CD14-positive monocyte (primary cell): ENCODE results near the gene RERE. TPM values are rescaled to one million over a fixed set of nuclear protein-coding genes. Genes with fewer than 3 reads are reported as not detected.

Source experiments
- DNase-seq, 3 donors: peaks; one replicate each; pipeline ENCODE4 v3.0.0-alpha.2; 2011 to 2022
- H2AFZ ChIP-seq: 2 replicates; pipeline ENCODE4 v1.6.0; 2012; ENCODE audit warnings: mild to moderate bottlenecking, low read depth, low read length, inconsistent platforms; ENCODE audit not compliant: insufficient read depth, poor library complexity, severe bottlenecking
- H3K27ac ChIP-seq, 2 donors: 1 replicate in 1 of 2; 2 replicates in 1 of 2; pipeline ENCODE4 v1.5.1; 2012 to 2013; ENCODE audit warnings: low read length in 2 of 2, control low read depth in 1 of 2, inconsistent platforms in 1 of 2, low read depth in 1 of 2, mild to moderate bottlenecking in 1 of 2
- H3K27me3 ChIP-seq, 2 donors: one replicate each; pipeline versions ENCODE4 v1.6.0 to v1.6.1; 2011 to 2013; ENCODE audit warnings: low read length in 2 of 2; ENCODE audit not compliant: control insufficient read depth in 2 of 2, insufficient read depth in 2 of 2
- H3K36me3 ChIP-seq, 2 donors: replicated peaks in 1 of 2; 1 replicate in 1 of 2; 2 replicates in 1 of 2; pipeline versions ENCODE4 v1.5.1 to v1.6.1; 2012 to 2013; ENCODE audit warnings: low read length in 2 of 2, control low read depth in 1 of 2, inconsistent platforms in 1 of 2, mild to moderate bottlenecking in 1 of 2; ENCODE audit not compliant: insufficient read depth in 2 of 2, control insufficient read depth in 1 of 2
- H3K4me1 ChIP-seq, 2 donors: 1 replicate in 1 of 2; 2 replicates in 1 of 2; pipeline versions ENCODE4 v1.5.1 to v1.6.1; 2012 to 2013; ENCODE audit warnings: low read length in 2 of 2, control low read depth in 1 of 2, inconsistent platforms in 1 of 2, mild to moderate bottlenecking in 1 of 2, moderate library complexity in 1 of 2; ENCODE audit not compliant: insufficient read depth in 2 of 2, control insufficient read depth in 1 of 2
- H3K4me2 ChIP-seq: replicated peaks from 2 replicates; pipeline ENCODE3; 2012; ENCODE audit warnings: low read length, moderate library complexity, mild to moderate bottlenecking; ENCODE audit not compliant: poor library complexity, severe bottlenecking; ENCODE audit errors: extremely low read depth
- H3K4me3 ChIP-seq, 3 experiments: fragments of 200-600 bp in 1 of 3; sonication (generic) in 1 of 3; replicated peaks in 1 of 3; 1 replicate in 2 of 3; 2 replicates in 1 of 3; pipeline ENCODE4 v1.5.1; 2011 to 2013; ENCODE audit warnings: low read length in 3 of 3, mild to moderate bottlenecking in 3 of 3, control low read depth in 2 of 3, low read depth in 2 of 3, inconsistent platforms in 1 of 3, moderate library complexity in 1 of 3
- H3K79me2 ChIP-seq: 2 replicates; pipeline ENCODE4 v1.6.0; 2012; ENCODE audit warnings: mild to moderate bottlenecking, control low read depth, inconsistent platforms, low read length, moderate library complexity; ENCODE audit not compliant: insufficient read depth
- H3K9ac ChIP-seq: 2 replicates; pipeline ENCODE4 v1.6.0; 2017; ENCODE audit warnings: low read length, mild to moderate bottlenecking; ENCODE audit not compliant: insufficient read depth, poor library complexity, severe bottlenecking
- H3K9me3 ChIP-seq, 2 donors: replicated peaks in 1 of 2; 1 replicate in 1 of 2; 2 replicates in 1 of 2; pipeline versions ENCODE4 v1.5.1 to v1.6.1; 2012 to 2013; ENCODE audit warnings: low read length in 2 of 2, control low read depth in 1 of 2; ENCODE audit not compliant: control insufficient read depth in 1 of 2, insufficient read depth in 1 of 2
- H4K20me1 ChIP-seq: 2 replicates; pipeline ENCODE4 v1.6.0; 2012; ENCODE audit warnings: mild to moderate bottlenecking, low read length, control low read depth, moderate library complexity; ENCODE audit not compliant: insufficient read depth
- H3K27ac Mint-ChIP-seq, 7 donors: one replicate each; pipeline ENCODE4 v1.8.0; 2020; ENCODE audit warnings: mild to moderate bottlenecking in 7 of 7, mixed read lengths in 7 of 7, moderate library complexity in 6 of 7, inconsistent platforms in 2 of 7
- H3K27me3 Mint-ChIP-seq, 3 donors: one replicate each; pipeline ENCODE4 v1.8.0; 2021 to 2022; ENCODE audit warnings: low read depth in 3 of 3, mild to moderate bottlenecking in 3 of 3, mixed read lengths in 3 of 3, moderate library complexity in 3 of 3, inconsistent platforms in 1 of 3
- H3K36me3 Mint-ChIP-seq, 2 donors: one replicate each; pipeline ENCODE4 v1.8.0; 2020; ENCODE audit warnings: mixed read lengths in 2 of 2, inconsistent platforms in 1 of 2, mild to moderate bottlenecking in 1 of 2
- H3K4me1 Mint-ChIP-seq: one replicate; pipeline ENCODE4 v1.8.0; 2020; ENCODE audit warnings: mild to moderate bottlenecking, mixed read lengths
- H3K4me3 Mint-ChIP-seq, 2 donors: one replicate each; pipeline ENCODE4 v1.8.0; 2020; ENCODE audit warnings: mild to moderate bottlenecking in 2 of 2, mixed read lengths in 2 of 2, moderate library complexity in 1 of 2
- H3K9me3 Mint-ChIP-seq, 7 donors: one replicate each; pipeline ENCODE4 v1.8.0; 2020 to 2022; ENCODE audit warnings: mixed read lengths in 7 of 7, mild to moderate bottlenecking in 6 of 7, moderate library complexity in 6 of 7, inconsistent platforms in 2 of 7
- WGBS: methylation state at CpG from one replicate; pipeline ENCODE4 v1.1.5; 2013; ENCODE audit warnings: missing lambda C conversion rate; ENCODE audit not compliant: insufficient coverage; 5-methylcytosine and 5-hydroxymethylcytosine counted together
- intact Hi-C, 2 donors: fragments of 100-400 bp; cut with micrococcal nuclease; formaldehyde crosslinking; loops; one replicate each; pipeline versions ENCODE4 v1.15.0 to v1.15.1; 2023
- polyA plus RNA-seq, 3 donors: library from polyadenylated mRNA; depleted of rRNA in 1 of 3; unstranded in 2 of 3; stranded (reverse) in 1 of 3; fragments of 300-500 nt in 2 of 3; fragments of >200 nt in 1 of 3; fragmentation: Illumina TruSeq in 2 of 3; gene quantifications; 1 replicate in 2 of 3; 2 replicates in 1 of 3; pipeline ENCODE4 v1.2.3, GENCODE V29; 2012 to 2021
- TF ChIP-seq, protein P1 (sequence below): fragments of 200-600 bp; IDR thresholded peaks from one replicate; pipeline ENCODE4 v1.8.0; 2022; ENCODE audit warnings: antibody characterized with exemption, mild to moderate bottlenecking

The RERE gene
- polyA plus RNA-seq, 3 donors = 1.2 to 19.4 (median 3.8) TPM

DNA sequence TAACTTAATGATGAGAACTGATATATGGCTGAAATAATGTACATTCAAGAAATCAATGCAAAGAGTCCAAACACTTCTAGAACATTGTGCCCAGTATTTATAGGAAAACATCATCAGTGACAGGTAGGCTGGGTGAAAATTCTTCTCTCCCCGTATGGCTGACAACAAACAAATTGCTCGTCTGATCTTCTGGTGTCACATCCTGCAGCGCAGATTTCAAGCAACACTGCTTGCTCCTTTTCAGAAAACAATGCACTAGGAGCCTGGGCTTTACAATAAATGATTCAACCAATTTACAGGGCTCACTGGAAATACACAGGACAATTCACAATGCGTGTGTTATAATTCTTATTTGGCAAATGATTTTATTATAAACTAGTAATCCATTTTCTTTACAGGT lies 185.3 kb downstream of the RERE start:
- Histone ChIP-seq H3K9me3 (no peaks in the 10 kb centered on the region), H2AFZ (no peak overlapping the region), H3K4me3 (no peak overlapping the region), H3K79me2 (peaks cover 9% of the 10 kb centered on the region), H3K9ac (no peak overlapping the region), H3K27me3 (no peaks in the 10 kb centered on the region), H3K27ac (no peak overlapping the region), H3K4me1 (peaks cover 17 to 30% of the 10 kb centered on the region in 2 donors), H4K20me1 (no peaks in the 10 kb centered on the region), H3K36me3 (no peaks in the 10 kb centered on the region), H3K4me2 (no peak overlapping the region)
- H3K27ac Mint-ChIP-seq = no peak overlapping the region
- DNase-seq = no peak
- no peak overlapping the region for H3K4me3 Mint-ChIP-seq
- WGBS = 76% methylated on average over 2 of the region's 4 CpGs
- no peaks in the 10 kb centered on the region for H3K27me3 Mint-ChIP-seq
- H3K4me1 Mint-ChIP-seq = peaks cover 29% of the 10 kb centered on the region
- TF ChIP-seq, protein P1, sequence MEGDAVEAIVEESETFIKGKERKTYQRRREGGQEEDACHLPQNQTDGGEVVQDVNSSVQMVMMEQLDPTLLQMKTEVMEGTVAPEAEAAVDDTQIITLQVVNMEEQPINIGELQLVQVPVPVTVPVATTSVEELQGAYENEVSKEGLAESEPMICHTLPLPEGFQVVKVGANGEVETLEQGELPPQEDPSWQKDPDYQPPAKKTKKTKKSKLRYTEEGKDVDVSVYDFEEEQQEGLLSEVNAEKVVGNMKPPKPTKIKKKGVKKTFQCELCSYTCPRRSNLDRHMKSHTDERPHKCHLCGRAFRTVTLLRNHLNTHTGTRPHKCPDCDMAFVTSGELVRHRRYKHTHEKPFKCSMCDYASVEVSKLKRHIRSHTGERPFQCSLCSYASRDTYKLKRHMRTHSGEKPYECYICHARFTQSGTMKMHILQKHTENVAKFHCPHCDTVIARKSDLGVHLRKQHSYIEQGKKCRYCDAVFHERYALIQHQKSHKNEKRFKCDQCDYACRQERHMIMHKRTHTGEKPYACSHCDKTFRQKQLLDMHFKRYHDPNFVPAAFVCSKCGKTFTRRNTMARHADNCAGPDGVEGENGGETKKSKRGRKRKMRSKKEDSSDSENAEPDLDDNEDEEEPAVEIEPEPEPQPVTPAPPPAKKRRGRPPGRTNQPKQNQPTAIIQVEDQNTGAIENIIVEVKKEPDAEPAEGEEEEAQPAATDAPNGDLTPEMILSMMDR = no peak
- H3K9me3 Mint-ChIP-seq = no peaks in the 10 kb centered on the region
- intact Hi-C loops = no loop called here
- peaks cover 0 to 4% of the 10 kb centered on the region in 2 donors for H3K36me3 Mint-ChIP-seq

DNA sequence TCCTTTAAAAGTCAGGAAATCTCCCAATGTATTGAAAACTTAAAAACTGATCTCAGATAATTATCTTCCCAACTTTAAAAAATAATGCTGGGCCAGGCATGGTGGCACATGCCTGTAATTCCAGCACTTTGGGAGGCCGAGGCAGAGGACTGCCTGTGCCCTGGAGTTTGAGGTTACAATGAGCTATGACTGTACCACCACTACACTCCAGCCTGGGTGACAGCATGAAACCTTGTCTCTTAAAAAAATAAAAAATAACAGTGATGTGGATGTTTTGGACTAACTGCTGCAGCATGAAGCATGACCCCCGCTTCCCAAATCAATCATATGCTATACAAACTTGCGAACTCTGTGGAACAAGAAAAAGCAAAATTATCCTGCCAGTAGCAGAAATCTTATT lies 186.3 kb downstream of the RERE start:
- Histone ChIP-seq H3K27me3 (no peaks in the 10 kb centered on the region), H3K36me3 (no peaks in the 10 kb centered on the region), H3K4me3 (no peak overlapping the region), H3K27ac (no peak overlapping the region), H3K9ac (no peak overlapping the region), H3K4me2 (no peak overlapping the region), H2AFZ (no peak overlapping the region), H4K20me1 (no peaks in the 10 kb centered on the region), H3K4me1 (peaks cover 19 to 32% of the 10 kb centered on the region in 2 donors), H3K9me3 (no peaks in the 10 kb centered on the region), H3K79me2 (peaks cover 9% of the 10 kb centered on the region)
- Mint-ChIP-seq H3K4me3 (no peak overlapping the region), H3K36me3 (peaks cover 4 to 8% of the 10 kb centered on the region in 2 donors), H3K27me3 (no peaks in the 10 kb centered on the region), H3K9me3 (no peaks in the 10 kb centered on the region), H3K27ac (no peak overlapping the region), H3K4me1 (peaks cover 34% of the 10 kb centered on the region)
- no peak for DNase-seq
- intact Hi-C loops = no loop called here
- TF ChIP-seq, protein P1 = no peak
- no CpG with 5 or more reads among the region's 3 CpGs for WGBS
